ENCODE results near the gene GPC3.

Gene GPC3

GRCh38 chrX:134002921-134003615 is 17.7 kb upstream of the GPC3 start (continued):
- no peak for TF ChIP-seq SALL2 (tag by site-specific recombination; IDR thresholded peaks at IDR 0.05; ENCODE audit: borderline replicate concordance)

- peaks cover 12% of the 10 kb centered on the region; the same call in 1 of the 2 replicates for H3K4me1 ChIP-seq (ENCODE audit: control insufficient read depth, insufficient read depth, low read length)
- no peaks in the 10 kb centered on the region for H3K9me3 ChIP-seq (ENCODE audit: control insufficient read depth, insufficient read depth, low read depth, low read length)
- peak; percentile 38 for TF ChIP-seq WT1 (tag by site-specific recombination; IDR thresholded peaks at IDR 0.05)
- peak; percentile 43; the same call in 1 of the 2 replicates for TF ChIP-seq TCF7L2 (IDR thresholded peaks at IDR 0.05; ENCODE audit: borderline replicate concordance, low read depth, low read length)
- TF ChIP-seq ZNF555 (tag by site-specific recombination; conservative IDR thresholded peaks at IDR 0.05), result no peak
- no peak for TF ChIP-seq ZNF416 (tag by site-specific recombination; IDR thresholded peaks at IDR 0.05)
- peak; percentile 66 for TF ChIP-seq GLIS1 (tag by site-specific recombination; IDR thresholded peaks at IDR 0.05)
- peak; percentile 9; the same call in 1 of the 2 replicates for TF ChIP-seq ZNF335 (tag by site-specific recombination; conservative IDR thresholded peaks at IDR 0.05)
- TF ChIP-seq BCL11B (tag by site-specific recombination; IDR thresholded peaks at IDR 0.05; ENCODE audit: low read depth), result no peak
- TF ChIP-seq ZNF629 (tag by site-specific recombination; IDR thresholded peaks at IDR 0.05), result peak; percentile 71; the same call in 1 of the 2 replicates
- TF ChIP-seq OVOL3 (tag by site-specific recombination; IDR thresholded peaks at IDR 0.05), result 0 out of 2 replicates have a peak, but pooled peaks have one; percentile 10
- TF ChIP-seq ZBTB20 (tag by site-specific recombination; IDR thresholded peaks at IDR 0.05), result peak; percentile 65
- H3K4me3 ChIP-seq (ENCODE audit: low read depth, low read length), result no peak overlapping the region
- CTCF ChIA-PET, result interaction anchor here (0.6 kb wide), 2 partner anchors 42 to 149 kb away, joined by 4 to 5 read pairs; no protein-coding TSS in a partner anchor
- POLR2A ChIA-PET, result interaction anchor here (0.7 to 1.1 kb wide), 2 partner anchors 15 to 20 kb away, joined by 3 to 4 read pairs; partner anchors contain the start of gene GPC3
- peak overlapping the region; percentile 52 for H3K27ac ChIP-seq (ENCODE audit: extremely low read depth, low read depth, low read length)
- no peaks in the 10 kb centered on the region for H3K36me3 ChIP-seq (ENCODE audit: control insufficient read depth in 2 of 2, insufficient read depth in 1 of 2, low read length in 2 of 2)
Observed at GRCh38 chrX:134000260-134001245, 15.2 kb upstream of the GPC3 start.

- H3K36me3 ChIP-seq (ENCODE audit: control insufficient read depth in 2 of 2, insufficient read depth in 1 of 2, low read length in 2 of 2), result no peaks in the 10 kb centered on the region
- peaks cover 12% of the 10 kb centered on the region; the same call in 1 of the 2 replicates for H3K4me1 ChIP-seq (ENCODE audit: control insufficient read depth, insufficient read depth, low read length)
- TF ChIP-seq ZNF155 (tag by site-specific recombination; IDR thresholded peaks at IDR 0.05) (no peak), ZBTB11 (tag by site-specific recombination; conservative IDR thresholded peaks at IDR 0.05; ENCODE audit: low read depth) (no peak), ZSCAN4 (tag by site-specific recombination; IDR thresholded peaks at IDR 0.05) (peak; percentile 56), ZNF596 (tag by site-specific recombination; IDR thresholded peaks at IDR 0.05) (no peak), YY1 (tag by site-specific recombination; IDR thresholded peaks at IDR 0.05) (no peak), ZNF112 (tag by site-specific recombination; IDR thresholded peaks at IDR 0.05) (no peak), TCF7L2 (IDR thresholded peaks at IDR 0.05; ENCODE audit: borderline replicate concordance, low read depth, low read length) (peak; percentile 80; the same call in 1 of the 2 replicates)
- no peaks in the 10 kb centered on the region for H3K9me3 ChIP-seq (ENCODE audit: control insufficient read depth, insufficient read depth, low read depth, low read length)
- peak overlapping the region; percentile 52; the same call in 1 of the 2 replicates for H3K27ac ChIP-seq (ENCODE audit: extremely low read depth, low read depth, low read length)
- CTCF ChIA-PET, result interaction anchor here (1.1 kb wide), 1 partner anchor 22 kb away, joined by 4 read pairs; no protein-coding TSS in a partner anchor
- H3K4me3 ChIP-seq (ENCODE audit: low read depth, low read length), result no peak overlapping the region
- POLR2A ChIA-PET, result interaction anchor here (1.3 kb wide), 1 partner anchor 10 kb away, joined by 3 read pairs; no protein-coding TSS in a partner anchor
Observed at GRCh38 chrX:133999031-133999705, 13.8 kb upstream of the GPC3 start.

Data from HEK293 (cell line).